PC-3 (cell line): ENCODE data around the gene PKM.

Experiments used
- CTCF ChIP-seq: fragments of 300-600 bp; sonication (generic); conservative IDR thresholded peaks from 2 replicates; pipeline ENCODE4 v1.5.1; 2017; ENCODE audit warnings: antibody characterized with exemption, low read depth, mild to moderate bottlenecking, low read length
- EZH2 ChIP-seq: fragments of 300-600 bp; sonication (generic); IDR thresholded peaks from one replicate; pipeline ENCODE4 v1.6.1; 2017; ENCODE audit warnings: antibody characterized with exemption, mild to moderate bottlenecking, low read length; ENCODE audit not compliant: unreplicated experiment

DNA sequence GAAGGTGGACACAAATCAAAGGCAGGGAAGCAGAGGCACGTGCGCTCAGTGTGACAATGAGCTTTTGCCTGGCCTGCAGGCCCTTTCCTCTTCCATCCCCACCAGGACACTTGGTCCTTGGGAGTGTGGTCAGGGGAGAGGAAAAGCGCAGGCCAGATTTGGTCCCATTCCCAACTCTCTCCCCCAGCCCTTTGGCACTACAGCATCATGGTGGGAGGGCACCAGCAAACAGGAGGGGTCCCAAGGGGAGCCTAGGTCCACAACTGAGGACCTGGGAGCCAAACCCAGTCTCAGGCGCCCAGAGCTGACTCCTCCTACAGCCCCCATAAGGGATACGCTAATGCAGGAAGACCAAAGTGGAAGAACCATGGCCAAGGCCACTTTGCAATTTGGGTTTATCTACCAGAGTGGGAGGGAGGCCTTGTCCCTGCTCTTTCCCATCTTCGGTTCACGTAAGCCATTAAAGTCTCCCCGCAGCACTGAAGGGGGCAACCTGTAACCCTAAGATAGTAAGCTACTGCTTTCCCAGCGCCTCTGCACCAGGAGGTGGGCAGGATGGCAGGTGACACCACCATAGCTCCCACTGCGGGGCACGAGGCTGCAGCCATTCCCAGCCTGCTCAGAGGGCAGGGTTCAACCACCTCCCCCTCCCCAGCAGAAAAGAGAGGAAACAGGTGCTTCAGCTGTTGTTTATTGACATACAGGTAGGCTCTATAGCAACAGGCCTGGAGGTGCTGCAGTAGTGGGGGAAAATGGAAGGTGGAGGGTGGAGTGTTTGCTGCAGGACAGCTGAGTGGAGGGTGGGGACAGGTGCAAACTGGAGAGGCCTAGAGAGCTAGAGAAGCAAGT is 32.4 kb downstream of the PKM start:
- TF ChIP-seq EZH2 = no peak
- no peak for TF ChIP-seq CTCF
